NCI-H2196 treated with DMSO at 0.1 percent for 48 hours (cell line): ENCODE data around the gene DPH7.
A peak's percentile ranks its signal among the peaks of the same experiment; 100 is the strongest.
"Not testable (repeated sequence)": the region's sequence is repeated elsewhere in the genome, so short reads cannot be mapped to it uniquely, and the experiment has no call there.

Source experiments
- DNase-seq: peaks from one replicate; lab custom pipeline; 2025; ENCODE audit not compliant: unreplicated experiment; lab: John Stamatoyannopoulos, UW

DPH7 gene

GRCh38 chr9:137606734-137607138 lies 28.0 kb upstream of the DPH7 start:
- DNase-seq: no peak

- DNase-seq: no peak
These were observed 27.4 kb upstream of the DPH7 start for GRCh38 chr9:137606005-137606621.

GRCh38 chr9:137605121-137606004 lies 26.6 kb upstream of the DPH7 start, which contains the start of gene ARRDC1:
TSS of gene ARRDC1 (plus strand) at chr9:137605686. CDS start at chr9:137605718, 32 bp downstream.
- peak; percentile 62 for DNase-seq

- DNase-seq: no peak
These were observed 25.8 kb upstream of the DPH7 start for GRCh38 chr9:137604345-137605086.

- no peak for DNase-seq
These were observed 25.2 kb upstream of the DPH7 start for GRCh38 chr9:137603879-137604278.

GRCh38 chr9:137602661-137603060 lies 23.9 kb upstream of the DPH7 start:
- DNase-seq: no peak

- DNase-seq: no peak
These were observed 20.2 kb upstream of the DPH7 start for GRCh38 chr9:137598943-137599342.

GRCh38 chr9:137596577-137596976 lies 17.9 kb upstream of the DPH7 start:
- not testable (repeated sequence) for DNase-seq

GRCh38 chr9:137593176-137593575 lies 14.5 kb upstream of the DPH7 start:
- no peak for DNase-seq

GRCh38 chr9:137592767-137593166 lies 14.0 kb upstream of the DPH7 start:
- DNase-seq: peak; percentile 50

GRCh38 chr9:137590469-137591383 lies 12.0 kb upstream of the DPH7 start, which contains the start of gene ZMYND19:
TSS of gene ZMYND19 (minus strand) at chr9:137590512. CDS start at chr9:137590263, 249 bp downstream.
- DNase-seq: peak; percentile 90

- DNase-seq: no peak
These were observed 11.4 kb upstream of the DPH7 start for GRCh38 chr9:137590123-137590468.

GRCh38 chr9:137589441-137590122 lies 10.9 kb upstream of the DPH7 start:
- DNase-seq: no peak

GRCh38 chr9:137588891-137589290 lies 10.2 kb upstream of the DPH7 start:
- no peak for DNase-seq

GRCh38 chr9:137588311-137588710 lies 9.6 kb upstream of the DPH7 start:
- DNase-seq: no peak

- no peak for DNase-seq
These were observed 8.1 kb upstream of the DPH7 start for GRCh38 chr9:137586854-137587253.

- DNase-seq: no peak
These were observed 5.2 kb upstream of the DPH7 start for GRCh38 chr9:137583957-137584356.

- no peak for DNase-seq
These were observed 4.6 kb upstream of the DPH7 start for GRCh38 chr9:137583347-137583746.

- DNase-seq: peak; percentile 19
These were observed 3.6 kb upstream of the DPH7 start for GRCh38 chr9:137582286-137582860.
